ENCODE measurements around the gene MYO18B.
"Not testable (repeated sequence)": the region's sequence is repeated elsewhere in the genome, so short reads cannot be mapped to it uniquely, and the experiment has no call there.

MYO18B gene

DNA sequence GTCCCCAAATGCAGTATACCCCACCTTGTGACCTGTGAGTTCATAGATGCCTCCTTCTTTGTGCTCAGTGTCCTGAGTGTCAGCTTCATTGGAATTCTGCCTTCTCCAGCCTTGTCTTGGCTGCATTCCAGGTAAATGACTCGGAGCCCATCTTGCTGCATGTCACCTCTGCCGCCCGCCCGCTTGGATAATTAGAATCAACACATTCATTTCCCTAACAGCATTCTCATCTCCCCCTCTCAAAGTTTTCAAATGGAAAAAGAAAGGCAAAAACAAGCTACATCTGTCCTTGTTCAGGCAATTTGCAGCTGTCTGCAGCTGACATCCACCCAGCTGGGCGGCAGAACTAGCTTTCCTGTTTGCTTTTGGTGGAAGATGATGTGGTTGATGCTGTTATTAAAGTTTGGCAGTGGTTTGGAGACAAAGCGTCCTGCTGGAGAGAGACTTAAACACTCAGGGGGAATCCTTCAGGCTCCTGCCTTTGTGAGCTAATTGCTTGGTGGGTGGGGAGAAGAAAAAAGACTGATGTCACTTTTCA is 228.5 kb downstream of the MYO18B start:
- no peak for DNase-seq (ENCODE audit: extremely low read depth in 1 of 2, low read depth in 1 of 2)

DNA sequence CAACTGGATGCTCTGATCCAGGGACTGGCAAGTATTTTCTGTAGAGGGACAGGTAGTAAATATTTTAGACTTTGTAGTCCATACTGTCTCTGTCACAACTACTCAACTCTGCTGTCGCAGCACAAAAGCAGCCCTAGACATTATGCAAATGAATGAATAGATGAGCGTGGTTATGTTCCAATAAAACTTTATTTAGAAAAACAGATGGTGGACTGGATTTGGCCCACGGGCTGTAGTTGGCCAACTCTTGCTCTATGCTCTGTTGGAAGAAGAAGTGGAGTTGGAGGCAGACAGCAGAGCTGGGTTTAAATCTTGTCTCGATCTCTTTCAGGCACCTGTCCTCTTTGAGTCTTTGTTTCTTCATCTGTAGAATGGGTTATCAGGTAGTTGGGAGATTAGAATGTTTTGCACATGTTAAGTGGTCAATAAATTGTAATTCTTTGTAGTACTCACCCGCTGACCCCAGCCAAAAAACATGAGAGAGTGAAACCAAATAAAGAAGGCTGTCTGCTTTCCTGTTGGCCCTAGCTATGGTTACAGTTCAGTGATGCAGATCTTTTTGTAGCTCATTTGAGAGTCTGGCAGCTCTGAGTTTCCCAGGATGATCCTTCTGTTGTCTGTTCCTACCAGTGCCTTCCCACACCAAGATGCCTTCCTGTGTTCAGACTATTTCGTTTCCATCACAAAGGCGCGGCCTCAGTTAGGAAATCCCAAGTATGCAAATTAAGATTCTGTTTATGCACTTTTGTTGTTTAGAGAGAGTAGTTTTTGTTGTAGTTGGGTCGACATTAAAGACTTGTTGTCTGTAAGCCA is 229.2 kb downstream of the MYO18B start:
- DNase-seq (ENCODE audit: extremely low read depth in 1 of 2, low read depth in 1 of 2): no peak

DNA sequence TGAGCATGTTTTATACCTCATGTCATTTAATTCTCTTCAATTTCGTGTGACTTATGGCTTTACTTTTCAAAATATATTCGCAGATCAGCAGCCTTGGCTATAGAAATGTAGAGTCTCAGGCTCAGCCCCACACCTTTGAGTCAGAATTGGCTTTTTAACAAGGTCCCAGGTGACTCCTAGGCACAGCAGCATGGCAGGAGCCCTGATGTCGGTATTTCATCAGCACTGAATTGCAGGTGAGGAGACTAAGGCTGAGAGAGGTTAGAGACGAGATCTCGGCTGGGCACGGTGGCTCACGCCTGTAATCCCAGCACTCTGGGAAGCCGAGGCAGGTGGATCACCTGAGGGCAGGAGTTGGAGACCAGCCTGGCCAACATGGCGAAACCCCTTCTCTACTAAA is 230.4 kb downstream of the MYO18B start:
- no peak for DNase-seq (ENCODE audit: extremely low read depth in 1 of 2, low read depth in 1 of 2)

- DNase-seq (ENCODE audit: extremely low read depth in 1 of 2, low read depth in 1 of 2): no peak
These were observed 234.4 kb downstream of the MYO18B start for GRCh38 chr22:25976356-25976755.

DNA sequence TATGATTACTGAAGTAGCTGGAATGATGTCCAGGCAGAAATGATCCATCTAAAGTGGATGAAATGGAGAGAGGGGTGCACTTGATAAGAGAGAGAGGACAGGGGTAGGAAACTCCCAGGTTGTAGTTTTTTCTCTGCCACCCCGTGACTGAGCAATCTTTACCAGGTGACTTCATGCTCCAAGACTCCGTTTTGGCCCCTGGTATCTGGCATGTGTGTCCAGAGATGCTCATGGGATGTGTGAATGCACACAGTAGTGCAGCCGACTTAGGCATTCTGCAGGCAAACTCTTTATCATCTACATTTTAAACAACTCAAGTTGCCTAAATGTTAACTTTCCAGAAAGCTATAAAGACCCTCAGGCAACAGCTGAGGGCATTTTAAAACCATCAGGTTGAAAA is 238.0 kb downstream of the MYO18B start:
- no peak for DNase-seq (ENCODE audit: extremely low read depth in 1 of 2, low read depth in 1 of 2)

DNA sequence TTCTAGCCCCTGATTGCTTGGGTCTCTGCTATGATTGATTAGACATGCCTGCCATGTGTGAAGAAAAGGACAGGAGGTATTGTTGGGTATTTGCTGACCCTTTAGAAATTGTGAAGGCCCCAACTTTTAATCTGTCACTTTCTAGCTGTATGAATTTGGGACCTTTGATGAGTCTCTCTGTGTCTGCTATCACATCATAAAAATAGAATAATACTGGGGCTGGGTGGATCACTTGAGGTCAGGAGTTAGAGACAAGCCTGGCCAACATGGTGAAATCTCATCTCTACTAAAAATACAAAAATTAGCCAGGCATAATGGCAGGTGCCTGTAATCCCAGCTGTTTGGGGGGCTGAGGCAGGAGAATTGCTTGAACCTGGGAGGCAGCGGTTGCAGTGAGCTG is 242.9 kb downstream of the MYO18B start:
- not testable (repeated sequence) for DNase-seq (ENCODE audit: extremely low read depth in 1 of 2, low read depth in 1 of 2)

DNA sequence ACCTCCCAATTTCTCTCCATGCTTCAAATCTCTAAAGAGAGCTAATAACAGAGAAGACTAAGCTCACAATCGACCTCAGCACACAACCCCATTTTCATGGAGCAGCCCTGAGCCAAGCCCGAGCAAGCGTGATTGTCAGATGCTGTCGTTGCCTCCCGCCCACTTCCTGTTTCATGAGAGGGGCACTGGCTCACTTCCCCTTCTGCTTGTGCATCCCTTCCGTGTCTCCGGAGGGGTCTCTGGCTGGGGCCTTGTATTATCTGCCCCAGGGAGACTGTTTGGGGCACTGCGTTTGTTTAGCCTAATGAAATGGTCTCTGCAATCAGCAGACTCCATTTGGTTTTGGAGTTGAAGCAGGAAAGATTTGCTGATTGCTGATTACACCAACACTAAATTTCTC is 246.0 kb downstream of the MYO18B start:
- DNase-seq (ENCODE audit: extremely low read depth in 1 of 2, low read depth in 1 of 2): no peak

DNA sequence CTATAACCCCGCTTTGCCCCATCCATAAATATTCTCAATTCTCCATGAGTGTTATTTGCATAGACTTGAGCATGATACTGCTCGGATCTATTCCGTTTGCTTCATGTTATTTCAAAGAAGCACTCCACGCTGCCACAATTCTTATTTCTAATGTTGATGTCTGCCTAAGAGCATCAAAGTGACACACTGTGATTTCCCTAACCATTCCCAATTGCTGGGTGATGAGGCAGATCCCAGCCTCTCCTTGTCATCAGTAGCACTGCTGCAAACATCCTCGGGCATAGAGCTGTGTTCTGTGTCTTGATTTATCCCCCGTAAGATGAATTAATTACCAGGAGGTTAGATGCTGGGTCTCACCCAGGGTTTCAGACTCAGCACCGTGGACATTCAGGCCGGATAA is 249.0 kb downstream of the MYO18B start:
- DNase-seq (ENCODE audit: extremely low read depth in 1 of 2, low read depth in 1 of 2): no peak

GRCh38 chr22:25992331-25992730 is 250.3 kb downstream of the MYO18B start:
- no peak for DNase-seq (ENCODE audit: extremely low read depth in 1 of 2, low read depth in 1 of 2)

- no peak for DNase-seq (ENCODE audit: extremely low read depth in 1 of 2, low read depth in 1 of 2)
These were observed 254.7 kb downstream of the MYO18B start for GRCh38 chr22:25996669-25997068.

- no peak for DNase-seq (ENCODE audit: extremely low read depth in 1 of 2, low read depth in 1 of 2)
These were observed 256.1 kb downstream of the MYO18B start for GRCh38 chr22:25997886-25998775.

DNA sequence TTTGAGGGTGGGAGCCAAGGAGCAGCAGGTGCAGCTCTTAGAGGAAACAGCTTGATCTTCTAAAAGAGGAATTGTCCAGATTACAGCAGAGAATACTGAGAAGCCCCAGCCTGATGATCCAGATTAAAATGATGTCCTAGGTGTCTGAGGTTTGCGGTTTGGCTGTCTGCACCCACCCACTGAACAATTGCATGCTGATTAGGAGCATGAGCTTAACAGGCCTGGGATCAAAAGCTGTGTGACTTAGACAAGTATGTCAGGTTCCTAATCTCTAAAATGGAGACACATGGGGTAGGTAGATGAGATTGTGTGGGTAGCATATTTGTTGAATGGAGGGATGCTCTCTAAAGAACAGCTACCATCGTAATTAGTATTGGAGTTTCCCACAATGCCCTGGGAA is 260.5 kb downstream of the MYO18B start:
- DNase-seq (ENCODE audit: extremely low read depth in 1 of 2, low read depth in 1 of 2): no peak

DNA sequence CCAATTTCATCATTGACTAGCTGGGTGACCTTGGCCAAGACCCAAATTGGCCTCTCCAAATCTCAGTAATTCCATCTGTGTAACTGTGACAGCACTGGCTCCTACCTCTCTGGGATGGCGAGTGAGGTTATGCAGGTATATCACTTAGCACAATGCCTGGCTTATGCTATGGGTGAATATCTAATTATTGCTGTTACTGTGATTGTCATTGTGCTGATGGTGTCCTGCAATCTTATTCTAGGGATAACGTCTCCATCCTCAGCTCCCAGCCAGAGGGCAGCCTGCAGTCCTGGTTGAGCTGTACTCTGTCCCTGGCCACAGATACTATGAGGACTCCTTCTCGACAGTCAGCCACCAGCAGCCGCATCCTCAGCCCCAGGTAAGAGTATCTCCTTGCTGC is 262.5 kb downstream of the MYO18B start:
- no peak for DNase-seq (ENCODE audit: extremely low read depth in 1 of 2, low read depth in 1 of 2)

GRCh38 chr22:26008587-26008986 is 266.6 kb downstream of the MYO18B start:
- DNase-seq (ENCODE audit: extremely low read depth in 1 of 2, low read depth in 1 of 2): no peak

DNA sequence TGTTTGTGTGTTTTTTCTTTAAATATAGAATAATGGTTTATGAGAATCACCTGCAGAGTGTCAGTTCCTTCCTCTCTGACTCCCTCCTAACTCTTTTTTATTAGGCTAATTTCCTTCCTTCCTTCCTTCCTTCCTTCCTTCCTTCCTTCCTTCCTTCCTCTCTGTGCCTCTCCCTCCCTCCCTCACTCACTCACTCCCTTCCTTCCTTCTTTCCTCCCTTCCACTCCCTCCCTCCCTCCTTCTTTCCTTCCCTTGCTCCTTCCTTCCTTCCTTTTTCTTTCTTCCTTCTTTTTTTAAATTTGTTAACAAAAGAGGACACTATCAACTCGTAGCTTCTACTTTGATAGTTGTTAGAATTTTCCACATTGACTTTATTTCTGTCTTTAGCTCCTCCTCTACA is 274.9 kb downstream of the MYO18B start:
- no peak for DNase-seq (ENCODE audit: extremely low read depth in 1 of 2, low read depth in 1 of 2)

DNA sequence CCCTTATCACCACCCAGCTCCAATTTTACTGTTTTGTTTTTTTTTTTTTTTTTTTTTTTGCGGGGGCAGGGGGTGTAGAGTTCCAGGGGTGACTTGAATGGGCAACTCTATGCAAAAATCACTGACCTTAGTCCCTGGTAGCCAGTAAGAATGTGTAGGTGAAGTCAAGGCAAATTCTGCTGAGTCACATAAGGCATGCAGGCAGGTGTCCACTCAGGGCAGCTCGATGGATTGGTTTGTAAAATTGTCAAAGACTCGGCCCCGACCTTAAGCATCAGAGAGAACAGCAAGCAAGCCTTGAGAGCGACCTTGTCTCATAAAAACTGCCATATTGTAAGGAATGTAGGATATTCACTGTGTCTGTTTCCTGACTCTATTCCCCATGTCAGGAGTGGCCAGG is 275.9 kb downstream of the MYO18B start:
- no peak for DNase-seq (ENCODE audit: extremely low read depth in 1 of 2, low read depth in 1 of 2)

GRCh38 chr22:26019596-26019995 is 277.6 kb downstream of the MYO18B start:
- DNase-seq (ENCODE audit: extremely low read depth in 1 of 2, low read depth in 1 of 2): no peak

GRCh38 chr22:26021516-26021915 is 279.5 kb downstream of the MYO18B start:
- DNase-seq (ENCODE audit: extremely low read depth in 1 of 2, low read depth in 1 of 2): no peak

DNA sequence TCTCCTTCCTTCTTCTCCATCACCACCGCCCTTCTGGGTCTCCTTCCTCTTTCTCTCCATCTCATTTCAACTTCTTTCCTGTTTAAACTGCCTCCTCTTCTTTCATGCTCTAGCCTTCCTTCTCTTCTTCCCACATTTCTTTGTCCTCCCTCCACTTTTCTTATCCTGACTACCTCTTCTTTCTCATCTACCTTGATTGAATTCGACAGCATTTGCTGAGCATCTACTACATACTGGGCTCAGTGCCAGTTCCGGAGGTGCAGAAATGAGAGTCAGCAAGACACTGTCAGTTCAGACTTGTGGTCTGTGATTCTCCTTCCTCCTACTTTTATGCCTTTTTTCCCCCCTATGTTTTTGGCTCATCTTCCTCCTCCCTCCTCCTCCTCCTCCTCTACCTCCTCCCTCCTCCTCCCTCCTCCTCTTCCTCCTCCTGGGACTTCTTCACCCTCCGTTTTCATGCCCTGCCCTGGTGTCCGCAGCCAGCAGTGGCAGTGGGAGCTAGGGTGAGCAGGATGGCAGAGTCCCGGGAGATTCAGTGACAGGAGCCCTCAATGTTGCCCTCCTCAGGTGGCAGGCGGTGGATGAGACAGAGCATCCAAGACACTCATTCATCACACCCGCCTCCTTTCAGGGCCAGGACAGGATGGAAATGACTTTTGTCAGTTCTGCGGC is 281.3 kb downstream of the MYO18B start:
- DNase-seq (ENCODE audit: extremely low read depth in 1 of 2, low read depth in 1 of 2): no peak

DNA sequence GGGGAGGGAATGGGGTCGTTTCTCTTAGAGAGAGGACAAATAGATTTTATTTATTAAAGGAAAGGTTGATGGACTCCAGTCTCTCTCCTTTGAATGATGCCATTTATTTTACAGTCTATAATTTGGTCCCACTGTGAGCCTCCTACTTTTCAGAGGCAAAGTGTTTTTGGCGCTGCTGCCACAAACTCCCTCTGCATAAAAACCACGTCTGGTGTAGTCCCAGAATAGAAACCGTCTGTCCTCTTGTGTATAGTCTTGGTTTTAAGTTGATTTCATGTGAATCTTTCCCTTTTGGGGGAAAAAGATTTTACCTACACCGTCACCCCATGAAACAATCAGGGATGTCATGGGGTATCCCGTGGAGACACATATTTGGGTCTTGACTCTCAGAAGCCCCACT is 283.6 kb downstream of the MYO18B start:
- no peak for DNase-seq (ENCODE audit: extremely low read depth in 1 of 2, low read depth in 1 of 2)

DNA sequence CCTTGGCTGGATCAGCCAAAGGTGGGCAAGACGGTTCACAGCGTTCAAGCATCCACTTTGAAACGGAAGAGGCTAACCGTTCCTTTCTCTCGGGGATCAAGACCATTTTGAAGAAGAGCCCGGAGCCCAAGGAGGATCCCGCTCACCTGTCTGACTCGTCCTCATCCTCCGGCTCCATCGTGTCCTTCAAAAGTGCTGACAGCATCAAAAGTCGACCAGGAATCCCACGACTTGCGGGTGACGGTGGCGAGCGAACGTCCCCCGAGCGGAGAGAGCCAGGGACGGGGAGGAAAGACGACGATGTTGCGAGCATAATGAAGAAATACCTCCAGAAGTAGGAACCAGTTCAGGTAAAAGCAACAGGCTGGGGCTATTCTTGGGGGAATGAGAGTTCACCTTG is 285.4 kb downstream of the MYO18B start:
- DNase-seq (ENCODE audit: extremely low read depth in 1 of 2, low read depth in 1 of 2): no peak

Measured in stimulated activated CD8-positive, alpha-beta memory T cell treated with anti-CD3 and anti-CD28 coated beads, Interleukin-7, amount 100 ng/mL, for 48 hours (primary cell).